Measurements from ENCODE around the gene MFSD12.

GRCh38 chr19:3547767-3548282, 9.6 kb downstream of the MFSD12 start:
- TF ChIP-seq CTCF (conservative IDR thresholded peaks at IDR 0.05; ENCODE audit: low read depth, low read length) (no peak), EZH2 (IDR thresholded peaks at IDR 0.05; ENCODE audit: borderline replicate concordance, low read depth, low read length, poor library complexity, severe bottlenecking) (no peak)

All from A673 (cell line).